K562 (cell line): ENCODE measurements around the gene LIMS2. TPM values are rescaled to one million over a fixed set of nuclear protein-coding genes. Genes with fewer than 3 reads are reported as not detected.

Experiments used
- ATAC-seq: fragments of 200-7000 bp; cut with Tn5 transposase; 3 replicates; pipeline ENCODE4 v1.9.1; 2020; ENCODE audit warnings: moderate library complexity
- BruUV-seq: library from RNA; stranded (reverse); fragments of 400-500 nt; replicated peaks from 2 replicates; lab custom pipeline; 2021; lab: Mats Ljungman, UMichigan
- CTCF ChIA-PET: fragments of 300-600 bp; formaldehyde crosslinking; extraction: SDS; loops from one replicate; lab custom pipeline; 2021; ENCODE audit warnings: low intra/inter-chr PET ratio; lab: Yijun Ruan, JAX
- POLR2A ChIA-PET: fragments of 300-600, 350-650 bp; sonication (Branson Sonifier 250); formaldehyde crosslinking; extraction: SDS; loops from one replicate; lab custom pipeline; 2021; ENCODE audit warnings: antibody characterized with exemption, inconsistent platforms; lab: Yijun Ruan, JAX
- DNase-seq, 4 experiments: peaks; one replicate each; pipeline versions ENCODE4 v3.0.0 to v3.0.0-alpha.2; 2011 to 2018; ENCODE audit warnings: low spot score in 3 of 4, mixed read lengths in 3 of 4; ENCODE audit errors: extremely low read depth in 1 of 4
- FAIRE-seq: peaks from 2 replicates; lab custom pipeline; 2011; peaks lifted over from hg19 to GRCh38; lab: Jason Lieb, UNC
- H2AFZ ChIP-seq: 2 replicates; pipeline ENCODE4 v1.6.0; 2011; ENCODE audit warnings: low read depth, low read length, control low read depth, inconsistent platforms
- H3K27ac ChIP-seq: fragments of 200-600 bp; 3 replicates; pipeline ENCODE4 v1.8.0; 2011; ENCODE audit warnings: low read depth, mild to moderate bottlenecking, control low read depth, inconsistent platforms, low read length, moderate library complexity, mixed read lengths; ENCODE audit errors: extremely low read depth
- H3K27me3 ChIP-seq, 2 experiments: fragments of 300-600 bp in 1 of 2; 2 replicates in 1 of 2; 3 replicates in 1 of 2; pipeline versions ENCODE4 v1.6.0 to v1.8.0; 2011; ENCODE audit warnings: inconsistent platforms in 2 of 2, low read length in 2 of 2, mild to moderate bottlenecking in 1 of 2, mixed read lengths in 1 of 2, moderate library complexity in 1 of 2; ENCODE audit not compliant: control insufficient read depth in 2 of 2, insufficient read depth in 2 of 2
- H3K36me3 ChIP-seq: fragments of 300-600 bp; 3 replicates; pipeline ENCODE4 v1.8.0; 2011; ENCODE audit warnings: mild to moderate bottlenecking, low read length, inconsistent platforms; ENCODE audit not compliant: control insufficient read depth, insufficient read depth
- H3K4me1 ChIP-seq, 2 experiments: fragments of 200-600 bp in 1 of 2; replicated peaks in 1 of 2; 2 replicates in 1 of 2; 3 replicates in 1 of 2; pipeline versions ENCODE4 v1.5.1 to v1.8.0; 2011; ENCODE audit warnings: inconsistent platforms in 2 of 2, low read length in 2 of 2, mild to moderate bottlenecking in 1 of 2, mixed read lengths in 1 of 2, moderate library complexity in 1 of 2; ENCODE audit not compliant: control insufficient read depth in 2 of 2, insufficient read depth in 2 of 2
- H3K4me2 ChIP-seq: 2 replicates; pipeline ENCODE4 v1.6.1; 2011; ENCODE audit warnings: low read length, control low read depth, inconsistent platforms, mixed read lengths; ENCODE audit not compliant: insufficient read depth
- H3K4me3 ChIP-seq: fragments of 200-600 bp; sonication (generic), shearing (Covaris generic); 2 replicates; pipeline ENCODE4 v1.5.1; 2016; ENCODE audit warnings: control low read depth, inconsistent platforms
- H3K79me2 ChIP-seq: fragments of 200-600 bp; 3 replicates; pipeline ENCODE4 v1.8.0; 2011; ENCODE audit warnings: low read length, inconsistent platforms; ENCODE audit not compliant: control insufficient read depth, insufficient read depth
- H3K9ac ChIP-seq, 2 experiments: 2 replicates each; pipeline versions ENCODE4 v1.6.0 to v1.6.1; 2011; ENCODE audit warnings: low read depth in 2 of 2, low read length in 2 of 2, control low read depth in 1 of 2, inconsistent platforms in 1 of 2, mild to moderate bottlenecking in 1 of 2, mixed read lengths in 1 of 2; ENCODE audit not compliant: insufficient read depth in 1 of 2
- H3K9me1 ChIP-seq: one replicate; pipeline ENCODE4 v1.6.0; 2011; ENCODE audit warnings: inconsistent platforms, mild to moderate bottlenecking, low read length, moderate library complexity; ENCODE audit not compliant: control insufficient read depth, insufficient read depth
- H3K9me3 ChIP-seq: replicated peaks from 2 replicates; pipeline ENCODE4 v1.5.1; 2011; ENCODE audit warnings: low read depth, low read length, inconsistent platforms; ENCODE audit not compliant: control insufficient read depth, insufficient read depth
- H4K20me1 ChIP-seq: replicated peaks from 2 replicates; pipeline ENCODE4 v1.6.1; 2011; ENCODE audit warnings: low read length, inconsistent platforms, mixed read lengths; ENCODE audit not compliant: control insufficient read depth, insufficient read depth
- DDX20 ChIP-seq: fragments of 450-650 bp; IDR thresholded peaks from 2 replicates; pipeline ENCODE4 v1.6.1; 2016; ENCODE audit warnings: missing genetic modification characterization, low read depth, mild to moderate bottlenecking, missing compliant biosample characterization, moderate library complexity
- FOXJ2 ChIP-seq: fragments of 200-800 bp; sonication (Bioruptor generic); IDR thresholded peaks from 2 replicates; pipeline ENCODE4 v1.6.1; 2016; ENCODE audit warnings: missing genetic modification characterization, missing compliant biosample characterization
- FUS ChIP-seq: fragments of 200-400 bp; formaldehyde crosslinking; optimal IDR thresholded peaks from 2 replicates; pipeline ENCODE3; 2017; ENCODE audit warnings: low read depth, low read length
- KDM4B ChIP-seq, 2 experiments: fragments of 450-650 bp in 1 of 2; sonication (generic) in 1 of 2; IDR thresholded peaks; 2 replicates each; pipeline ENCODE4 v1.6.1; 2016 to 2017; ENCODE audit warnings: borderline replicate concordance in 2 of 2, antibody characterized with exemption in 1 of 2, low read depth in 1 of 2, mild to moderate bottlenecking in 1 of 2
- KLF1 ChIP-seq: fragments of 450-650 bp; IDR thresholded peaks from 2 replicates; pipeline ENCODE4 v1.6.1; 2016; ENCODE audit warnings: missing genetic modification characterization, missing compliant biosample characterization
- LCOR ChIP-seq: sonication (generic); formaldehyde crosslinking; IDR thresholded peaks from 2 replicates; pipeline ENCODE4 v1.8.0; 2022; ENCODE audit warnings: mild to moderate bottlenecking, missing genetic modification reagents
- POU5F1 ChIP-seq: fragments of 150-350 bp; IDR thresholded peaks from 2 replicates; pipeline ENCODE4 v1.6.1; 2014; ENCODE audit warnings: borderline replicate concordance, low read length, low read depth, mild to moderate bottlenecking; ENCODE audit not compliant: partially characterized antibody
- PRMT5 ChIP-seq: sonication (generic); formaldehyde crosslinking; IDR thresholded peaks from 2 replicates; pipeline ENCODE4 v1.5.0; 2020; ENCODE audit warnings: missing genetic modification reagents
- RNF219 ChIP-seq: fragments of 250-450 bp; sonication (Bioruptor Pico); IDR thresholded peaks from 2 replicates; pipeline ENCODE4 v1.5.0; 2022; ENCODE audit warnings: mild to moderate bottlenecking
- U2AF2 ChIP-seq: fragments of 200-400 bp; formaldehyde crosslinking; optimal IDR thresholded peaks from 2 replicates; pipeline ENCODE3; 2017; ENCODE audit warnings: low read depth, mild to moderate bottlenecking, low read length
- ZNF318 ChIP-seq, 2 experiments: fragments of 450-650 bp; IDR thresholded peaks; 2 replicates each; pipeline ENCODE4 v1.6.1; 2016; ENCODE audit warnings: mild to moderate bottlenecking in 2 of 2, borderline replicate concordance in 1 of 2, low read depth in 1 of 2, moderate library complexity in 1 of 2
- WGBS: fragments of 100-300 bp; shearing (Covaris generic); methylation state at CpG from one replicate; pipeline ENCODE4 v1.1.6; 2016; ENCODE audit warnings: low coverage, mixed read lengths; ENCODE audit not compliant: insufficient coverage; ENCODE audit errors: missing lambda C conversion rate; 5-methylcytosine and 5-hydroxymethylcytosine counted together
- in situ Hi-C: fragments of 300-500 bp; cut with MboI; formaldehyde crosslinking; loops from 4 replicates; pipeline ENCODE4 v1.15.0; 2018; ENCODE audit warnings: inconsistent platforms, mixed read lengths
- intact Hi-C: fragments of 100-400 bp; cut with micrococcal nuclease; formaldehyde crosslinking; loops from 2 replicates; pipeline ENCODE4 v1.14.2; 2022
- polyA plus RNA-seq, 8 experiments: library from polyadenylated mRNA; depleted of rRNA in 4 of 8; stranded (reverse) in 5 of 8; unstranded in 3 of 8; fragments of >200 nt; fragmentation: Nextera tagmentation in 2 of 8; fragmentation: Illumina TruSeq in 1 of 8; extraction: Ambion mirVana in 2 of 8; extraction: Trizol in 1 of 8; gene quantifications; 2 replicates each; pipeline versions ENCODE4 v1.2.1 to v1.2.3, GENCODE V29; 2011 to 2014; ENCODE audit warnings: inconsistent platforms in 1 of 8, missing spikeins in 1 of 8
- total RNA-seq, 7 experiments: library from RNA; depleted of rRNA in 6 of 7; stranded (reverse); fragments of >200 nt in 6 of 7; fragmentation: Illumina TruSeq in 2 of 7; extraction: Trizol in 2 of 7; gene quantifications; 2 replicates each; pipeline versions ENCODE4 v1.2.1 to v1.2.3, GENCODE V29; 2011 to 2021; ENCODE audit warnings: low replicate concordance in 1 of 7
- TF ChIP-seq, protein P1 (sequence below): fragments of 250-450 bp; sonication (Bioruptor Pico); IDR thresholded peaks from 2 replicates; pipeline ENCODE4 v1.8.0; 2021; ENCODE audit warnings: moderate library complexity, mild to moderate bottlenecking, inconsistent platforms

Gene LIMS2
- total and polyA plus RNA-seq, 9 of the 15 experiments (the other 6 are each of a cell fraction or from before 2014, with no cell fraction given): 0.04 to 0.22 TPM; not detected in 7

- H3K36me3 ChIP-seq: no peaks in the 10 kb centered on the region
- no peaks in the 10 kb centered on the region for H3K9me3 ChIP-seq
- no peaks in the 10 kb centered on the region for H3K9me1 ChIP-seq
- DNase-seq (no peak), FAIRE-seq (no peak), ATAC-seq (no peak)
- POLR2A ChIA-PET: no interaction called here
- H3K27ac ChIP-seq: no peak overlapping the region
- WGBS: 37% methylated on average over 3 of the region's 5 CpGs
- H3K4me1 ChIP-seq: peaks cover 0 to 9% of the 10 kb centered on the region in 2 experiments; a peak in 1 of 5 replicates
- H2AFZ ChIP-seq: no peak overlapping the region
- CTCF ChIA-PET: interaction anchor here (2.4 kb wide), 1 partner anchor 60 kb away, joined by 7 read pairs; no protein-coding TSS in a partner anchor
- H3K4me2 ChIP-seq: no peak overlapping the region
- H3K79me2 ChIP-seq: no peaks in the 10 kb centered on the region
- no peaks in the 10 kb centered on the region for H4K20me1 ChIP-seq
- intact Hi-C loops (loop anchor here (2.0 kb wide), 1 partner anchor 111 kb away; the partner anchor contains the start of gene SFT2D3), in situ Hi-C loops (no loop called here)
- no peak overlapping the region for H3K9ac ChIP-seq
- H3K4me3 ChIP-seq: no peak overlapping the region
- H3K27me3 ChIP-seq: peaks cover 6 to 29% of the 10 kb centered on the region in 2 experiments; a peak in 4 of 5 replicates
- no TSS peak for BruUV-seq
- no peak for TF ChIP-seq FUS
- TF ChIP-seq ZNF318 (IDR thresholded peaks at IDR 0.05; ENCODE audit: borderline replicate concordance in 1 of 2, low read depth in 1 of 2): no peak
- no peak for TF ChIP-seq FOXJ2 (tag)
- no peak for TF ChIP-seq KLF1 (tag)
- TF ChIP-seq LCOR (CRISPR knock-in tag): no peak
- no peak for TF ChIP-seq RNF219
- TF ChIP-seq DDX20 (tag): no peak
- TF ChIP-seq, protein P1, sequence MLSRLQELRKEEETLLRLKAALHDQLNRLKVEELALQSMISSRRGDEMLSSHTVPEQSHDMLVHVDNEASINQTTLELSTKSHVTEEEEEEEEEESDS (CRISPR knock-in tag): no peak
- no peak for TF ChIP-seq U2AF2
- no peak for TF ChIP-seq PRMT5 (CRISPR knock-in tag)
- TF ChIP-seq KDM4B (IDR thresholded peaks at IDR 0.05; ENCODE audit: borderline replicate concordance in 2 of 2, low read depth in 1 of 2): no peak
- no peak for TF ChIP-seq POU5F1
These were observed 85.5 kb downstream of the LIMS2 start for GRCh38 chr2:127589841-127590240.
